ENCODE results near the gene HEXD.

DNA sequence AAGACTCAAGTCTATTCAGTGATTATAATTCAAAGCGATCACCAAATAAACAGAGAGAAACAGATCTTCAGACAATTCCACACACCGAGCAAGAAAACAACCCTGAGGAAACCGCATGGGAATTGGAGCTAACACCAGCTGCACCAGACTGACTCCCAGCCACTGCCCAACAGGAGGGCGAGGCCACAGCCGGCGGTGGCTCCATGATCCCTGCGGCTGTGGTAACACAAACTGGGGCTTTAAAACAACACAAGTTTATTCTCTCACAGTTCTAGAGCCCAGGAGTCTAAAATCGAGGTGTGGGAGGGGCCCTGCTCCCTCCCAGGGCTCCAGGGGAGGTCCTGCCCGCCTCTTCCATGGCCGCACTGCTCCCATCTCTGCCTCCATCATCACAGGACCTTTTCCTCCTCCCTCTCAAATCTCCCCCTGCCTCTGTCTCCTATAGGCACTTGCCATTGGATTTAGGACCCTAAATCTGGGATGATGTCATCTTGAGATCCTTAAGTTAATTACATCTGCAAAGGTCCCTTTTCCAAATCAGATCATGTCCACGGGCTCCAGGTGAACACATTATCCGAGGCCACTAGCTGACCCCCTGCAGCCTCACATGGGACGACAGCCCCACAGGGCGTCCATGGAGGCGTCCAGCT is 9.7 kb upstream of the HEXD start:
- TF ChIP-seq ZNF565 (CRISPR knock-in tag; conservative IDR thresholded peaks at IDR 0.05; ENCODE audit: low read depth) (no peak), ARNTL (CRISPR knock-in tag; IDR thresholded peaks at IDR 0.05; ENCODE audit: borderline replicate concordance, low read depth) (no peak), ESRRG (CRISPR knock-in tag; IDR thresholded peaks at IDR 0.05) (no peak), ISL1 (CRISPR knock-in tag; IDR thresholded peaks at IDR 0.05) (no peak), PPARA (CRISPR knock-in tag; IDR thresholded peaks at IDR 0.05; ENCODE audit: borderline replicate concordance) (no peak), ZFP30 (CRISPR knock-in tag; IDR thresholded peaks at IDR 0.05) (no peak), CREB5 (CRISPR knock-in tag; IDR thresholded peaks at IDR 0.05; ENCODE audit: low read depth) (no peak), SNAI2 (CRISPR knock-in tag; IDR thresholded peaks at IDR 0.05) (no peak), OSR1 (CRISPR knock-in tag; IDR thresholded peaks at IDR 0.05) (no peak), ZFP3 (CRISPR knock-in tag; IDR thresholded peaks at IDR 0.05) (no peak), TCF4 (CRISPR knock-in tag; IDR thresholded peaks at IDR 0.05; ENCODE audit: borderline replicate concordance) (no peak), TOX (CRISPR knock-in tag; IDR thresholded peaks at IDR 0.05; ENCODE audit: borderline replicate concordance) (no peak)
- TF ChIP-seq, protein P1, sequence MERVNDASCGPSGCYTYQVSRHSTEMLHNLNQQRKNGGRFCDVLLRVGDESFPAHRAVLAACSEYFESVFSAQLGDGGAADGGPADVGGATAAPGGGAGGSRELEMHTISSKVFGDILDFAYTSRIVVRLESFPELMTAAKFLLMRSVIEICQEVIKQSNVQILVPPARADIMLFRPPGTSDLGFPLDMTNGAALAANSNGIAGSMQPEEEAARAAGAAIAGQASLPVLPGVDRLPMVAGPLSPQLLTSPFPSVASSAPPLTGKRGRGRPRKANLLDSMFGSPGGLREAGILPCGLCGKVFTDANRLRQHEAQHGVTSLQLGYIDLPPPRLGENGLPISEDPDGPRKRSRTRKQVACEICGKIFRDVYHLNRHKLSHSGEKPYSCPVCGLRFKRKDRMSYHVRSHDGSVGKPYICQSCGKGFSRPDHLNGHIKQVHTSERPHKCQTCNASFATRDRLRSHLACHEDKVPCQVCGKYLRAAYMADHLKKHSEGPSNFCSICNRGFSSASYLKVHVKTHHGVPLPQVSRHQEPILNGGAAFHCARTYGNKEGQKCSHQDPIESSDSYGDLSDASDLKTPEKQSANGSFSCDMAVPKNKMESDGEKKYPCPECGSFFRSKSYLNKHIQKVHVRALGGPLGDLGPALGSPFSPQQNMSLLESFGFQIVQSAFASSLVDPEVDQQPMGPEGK (CRISPR knock-in tag; IDR thresholded peaks at IDR 0.05; ENCODE audit: borderline replicate concordance), result no peak
